ENCODE data around the gene NKAPL. TPM values are rescaled to one million over a fixed set of nuclear protein-coding genes. Genes with fewer than 3 reads are reported as not detected.

NKAPL gene
- total and polyA plus RNA-seq, 3 donors from 2014 or later, result 19.1 to 30.1 (median 27.2) TPM

GRCh38 chr6:28248916-28249315 lies 10.2 kb upstream of the NKAPL start:
- Histone ChIP-seq H3K4me3 (no peak overlapping the region), H3K27ac (no peak overlapping the region), H3K9me3 (no peaks in the 10 kb centered on the region), H3K27me3 (no peaks in the 10 kb centered on the region), H3K4me1 (peaks cover 18% of the 10 kb centered on the region), H3K36me3 (ENCODE audit: low read depth, missing control alignments) (no peaks in the 10 kb centered on the region)
- DNase-seq, result no peak
- TF ChIP-seq POLR2A (IDR thresholded peaks at IDR 0.05) (no peak), CTCF (IDR thresholded peaks at IDR 0.05) (no peak)
- intact Hi-C loops (cut with DNase I; ENCODE audit: low total_unique reads), result no loop called here
- 55 to 62% methylated on average over 1 of the region's 1 CpG for WGBS, 2 donors

GRCh38 chr6:28250747-28251146 lies 8.3 kb upstream of the NKAPL start:
- intact Hi-C loops (cut with DNase I; ENCODE audit: low total_unique reads), result no loop called here
- WGBS, 2 donors, result 65 to 88% methylated on average over 2 of the region's 2 CpGs
- Histone ChIP-seq H3K4me3 (no peak overlapping the region), H3K36me3 (ENCODE audit: low read depth, missing control alignments) (no peaks in the 10 kb centered on the region), H3K27me3 (no peaks in the 10 kb centered on the region), H3K4me1 (peaks cover 18% of the 10 kb centered on the region), H3K27ac (no peak overlapping the region), H3K9me3 (no peaks in the 10 kb centered on the region)
- DNase-seq, result no peak
- TF ChIP-seq CTCF (IDR thresholded peaks at IDR 0.05) (no peak), POLR2A (IDR thresholded peaks at IDR 0.05) (no peak)

- intact Hi-C loops (cut with DNase I; ENCODE audit: low total_unique reads), result no loop called here
- 0% methylated on average over 1 to 25 of the region's 25 CpGs for WGBS, 2 donors
- H3K27ac ChIP-seq, result no peak overlapping the region
These were observed 7.5 kb upstream of the NKAPL start for GRCh38 chr6:28251661-28252008.

DNA sequence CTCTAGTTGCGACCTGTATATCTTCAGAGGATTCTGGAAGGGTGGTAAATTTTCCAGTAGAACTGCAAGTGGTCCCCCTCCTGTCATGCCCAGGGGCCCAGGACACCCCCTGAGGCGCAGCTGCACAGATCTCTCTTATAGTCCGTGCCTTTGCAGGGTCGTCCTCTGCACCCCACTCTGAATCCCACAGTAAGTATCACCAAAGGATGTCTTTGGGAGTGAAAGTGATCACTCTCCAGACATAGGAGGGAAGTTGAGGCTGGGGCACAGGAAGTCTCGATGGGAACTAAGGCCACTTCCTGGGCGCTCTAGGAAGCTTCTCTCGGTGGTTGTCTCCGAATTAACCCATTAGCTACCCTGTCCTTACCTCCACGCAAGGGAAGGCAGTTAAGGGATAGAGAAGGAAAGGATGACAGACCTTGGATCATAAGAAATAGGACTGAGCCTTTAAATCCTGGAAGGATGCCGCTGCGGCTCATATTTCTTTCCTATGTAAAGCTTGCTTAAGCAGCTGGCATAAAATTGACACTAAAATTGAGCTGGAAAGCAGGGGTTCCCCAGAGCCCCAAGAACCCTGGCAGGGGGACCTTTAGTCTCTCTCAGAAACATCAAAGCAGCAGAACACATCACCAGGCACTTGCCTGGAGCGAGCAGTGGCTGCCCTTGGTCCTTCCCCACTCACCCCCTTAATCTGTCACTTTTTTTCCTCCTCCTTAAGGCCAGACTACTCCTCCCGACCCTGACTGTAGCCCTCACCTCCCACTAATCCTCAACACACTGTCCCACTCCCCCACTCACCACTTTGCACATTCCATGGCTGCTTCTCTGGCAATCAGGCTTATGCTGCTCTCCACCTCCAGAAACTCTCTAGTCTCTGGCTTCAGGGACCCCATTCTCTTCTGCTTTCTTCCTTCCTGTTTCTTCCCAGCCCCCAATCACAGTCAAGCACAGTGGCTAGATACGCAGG lies 6.8 kb upstream of the NKAPL start, which contains the start of gene ZKSCAN4:
TSS of gene ZKSCAN4 (minus strand) at position 261 of the 967 bp plus-strand sequence. CDS start 289 bp downstream, outside the sequence.
- WGBS, 2 donors, result 4% methylated on average over 13 to 14 of the region's 14 CpGs
- intact Hi-C loops (cut with DNase I; ENCODE audit: low total_unique reads), result no loop called here
- Histone ChIP-seq H3K27me3 (no peaks in the 10 kb centered on the region), H3K9me3 (no peaks in the 10 kb centered on the region), H3K36me3 (ENCODE audit: low read depth, missing control alignments) (no peaks in the 10 kb centered on the region), H3K4me1 (peaks cover 18% of the 10 kb centered on the region), H3K4me3 (peak within 1 kb of the TSS; percentile 63 to 67), H3K27ac (no peak within 1 kb of the TSS)
- peak; percentile 89 for DNase-seq
- TF ChIP-seq POLR2A (IDR thresholded peaks at IDR 0.05), result no peak
- no peak for TF ChIP-seq CTCF (IDR thresholded peaks at IDR 0.05)

More at GRCh38 chr6:28251661-28252008, 7.5 kb upstream of the NKAPL start:
- Histone ChIP-seq H3K4me3 (peak overlapping the region; percentile 63 to 67), H3K27me3 (no peaks in the 10 kb centered on the region), H3K36me3 (ENCODE audit: low read depth, missing control alignments) (no peaks in the 10 kb centered on the region), H3K4me1 (peaks cover 18% of the 10 kb centered on the region), H3K9me3 (no peaks in the 10 kb centered on the region)
- no peak for DNase-seq
- TF ChIP-seq CTCF (IDR thresholded peaks at IDR 0.05) (no peak), POLR2A (IDR thresholded peaks at IDR 0.05) (no peak)

Measured in testis (tissue), 3 donors.